HepG2 (cell line): ENCODE results near the gene NRL. TPM values are rescaled to one million over a fixed set of nuclear protein-coding genes. Genes with fewer than 3 reads are reported as not detected.

Experiments used
- ATF7-NPFF ChIP-seq: sonication (generic); formaldehyde crosslinking; IDR thresholded peaks from 2 replicates; pipeline ENCODE4 v1.8.1; 2023; ENCODE audit warnings: mild to moderate bottlenecking, low read depth, missing genetic modification reagents, moderate library complexity
- BCL6 ChIP-seq: IDR thresholded peaks from 2 replicates; pipeline ENCODE4 v1.6.1; 2016; ENCODE audit warnings: missing genetic modification reagents, missing compliant biosample characterization
- BRCA1 ChIP-seq: sonication (generic); formaldehyde crosslinking; IDR thresholded peaks from 2 replicates; pipeline ENCODE4 v1.4.0; 2020; ENCODE audit warnings: missing genetic modification reagents
- GLMP ChIP-seq: sonication (generic); formaldehyde crosslinking; IDR thresholded peaks from 2 replicates; pipeline ENCODE4 v1.9.0; 2021; ENCODE audit warnings: missing genetic modification reagents, mild to moderate bottlenecking, borderline replicate concordance
- HBP1 ChIP-seq: IDR thresholded peaks from 2 replicates; pipeline ENCODE4 v1.6.1; 2016; ENCODE audit warnings: low read depth, control low read depth
- HIVEP1 ChIP-seq: sonication (generic); formaldehyde crosslinking; IDR thresholded peaks from 2 replicates; pipeline ENCODE4 v1.4.0; 2020; ENCODE audit warnings: mild to moderate bottlenecking, missing genetic modification reagents
- HNRNPL ChIP-seq: fragments of 200-400 bp; formaldehyde crosslinking; IDR thresholded peaks from 2 replicates; pipeline ENCODE4 v1.6.1; 2017; ENCODE audit warnings: mild to moderate bottlenecking, low read depth, low read length
- HOXA5 ChIP-seq: sonication (generic); formaldehyde crosslinking; IDR thresholded peaks from 2 replicates; pipeline ENCODE4 v1.4.0; 2020; ENCODE audit warnings: missing genetic modification reagents
- KDM5A ChIP-seq: fragments of 200-600 bp; sonication (generic); IDR thresholded peaks from 2 replicates; pipeline ENCODE4 v1.7.0; 2018; ENCODE audit warnings: antibody characterized with exemption, mild to moderate bottlenecking, low read length, borderline replicate concordance
- KLF13 ChIP-seq: sonication (generic); formaldehyde crosslinking; IDR thresholded peaks from 2 replicates; pipeline ENCODE4 v1.4.0; 2020; ENCODE audit warnings: mild to moderate bottlenecking, missing genetic modification reagents
- PAF1 ChIP-seq: IDR thresholded peaks from 2 replicates; pipeline ENCODE4 v1.6.1; 2016; ENCODE audit warnings: missing genetic modification reagents, missing compliant biosample characterization
- POLR2A ChIP-seq, 2 experiments: IDR thresholded peaks; 2 replicates each; pipeline ENCODE4 v1.6.1; 2011; ENCODE audit warnings: low read depth in 2 of 2, low read length in 2 of 2, mild to moderate bottlenecking in 1 of 2, moderate library complexity in 1 of 2; ENCODE audit not compliant: insufficient read depth in 1 of 2
- THAP11 ChIP-seq: IDR thresholded peaks from 2 replicates; pipeline ENCODE4 v1.6.1; 2016; ENCODE audit warnings: missing biosample characterization, missing genetic modification reagents
- ZBTB8A ChIP-seq: sonication (generic); formaldehyde crosslinking; IDR thresholded peaks from 2 replicates; pipeline ENCODE4 v1.4.0; 2020; ENCODE audit warnings: mild to moderate bottlenecking, low read depth, missing genetic modification reagents, borderline replicate concordance
- ZNF20 ChIP-seq: sonication (generic); formaldehyde crosslinking; IDR thresholded peaks from 2 replicates; pipeline ENCODE4 v1.4.0; 2020; ENCODE audit warnings: mild to moderate bottlenecking, moderate library complexity, missing genetic modification reagents
- ZNF230 ChIP-seq: sonication (generic); formaldehyde crosslinking; IDR thresholded peaks from 2 replicates; pipeline ENCODE4 v1.4.0; 2020; ENCODE audit warnings: mild to moderate bottlenecking, missing genetic modification reagents
- ZNF460 ChIP-seq: sonication (generic); formaldehyde crosslinking; IDR thresholded peaks from 2 replicates; pipeline ENCODE4 v1.5.1; 2020; ENCODE audit warnings: missing genetic modification reagents, mild to moderate bottlenecking, borderline replicate concordance
- ZNF552 ChIP-seq: sonication (generic); formaldehyde crosslinking; IDR thresholded peaks from 2 replicates; pipeline ENCODE4 v1.9.0; 2022; ENCODE audit warnings: missing genetic modification reagents, mild to moderate bottlenecking, borderline replicate concordance
- ZNF570 ChIP-seq: sonication (generic); formaldehyde crosslinking; IDR thresholded peaks from 2 replicates; pipeline ENCODE4 v1.4.0; 2020; ENCODE audit warnings: mild to moderate bottlenecking, missing genetic modification reagents, borderline replicate concordance
- ZNF598 ChIP-seq: sonication (generic); formaldehyde crosslinking; IDR thresholded peaks from 2 replicates; pipeline ENCODE4 v1.5.1; 2020; ENCODE audit warnings: mild to moderate bottlenecking, missing genetic modification reagents, borderline replicate concordance
- ZNF775 ChIP-seq: sonication (generic); formaldehyde crosslinking; IDR thresholded peaks from 2 replicates; pipeline ENCODE4 v1.4.0; 2020; ENCODE audit warnings: missing genetic modification reagents, mild to moderate bottlenecking, moderate library complexity, borderline replicate concordance
- ZNF781 ChIP-seq: sonication (generic); formaldehyde crosslinking; IDR thresholded peaks from 2 replicates; pipeline ENCODE4 v1.5.1; 2020; ENCODE audit warnings: borderline replicate concordance, mild to moderate bottlenecking, missing genetic modification reagents; ENCODE audit errors: not compliant biosample characterization
- ZNF784 ChIP-seq: sonication (generic); formaldehyde crosslinking; IDR thresholded peaks from 2 replicates; pipeline ENCODE4 v1.5.1; 2020; ENCODE audit warnings: missing genetic modification reagents, mild to moderate bottlenecking, borderline replicate concordance
- ZZZ3 ChIP-seq: sonication (generic); formaldehyde crosslinking; IDR thresholded peaks from 2 replicates; pipeline ENCODE4 v1.4.0; 2020; ENCODE audit warnings: missing genetic modification reagents, mild to moderate bottlenecking, borderline replicate concordance
- polyA plus RNA-seq, 8 experiments: library from polyadenylated mRNA; depleted of rRNA in 3 of 8; stranded (reverse) in 7 of 8; unstranded in 1 of 8; fragments of >200 nt; fragmentation: Illumina TruSeq in 4 of 8; extraction: Trizol in 4 of 8; gene quantifications; 2 replicates each; pipeline versions ENCODE4 v1.2.1 to v1.2.3, GENCODE V29; 2011 to 2016; ENCODE audit warnings: low read depth in 4 of 8, missing spikeins in 1 of 8, mixed read lengths in 1 of 8; ENCODE audit not compliant: insufficient read depth in 1 of 8
- total RNA-seq, 5 experiments: library from RNA; depleted of rRNA; stranded (reverse); fragments of >200 nt; fragmentation: Illumina TruSeq; extraction: Trizol; gene quantifications; 2 replicates each; pipeline ENCODE4 v1.2.3, GENCODE V29; 2016; ENCODE audit warnings: low read depth in 1 of 5

The NRL gene
- total and polyA plus RNA-seq, 2 of the 13 experiments (the other 11 are each of a cell fraction or from before 2014, with no cell fraction given) = 2.5 to 4.7 TPM

GRCh38 chr14:24130717-24131548, 16.2 kb upstream of the NRL start (continued):
- TF ChIP-seq ZBTB8A (CRISPR knock-in tag) (no peak), BRCA1 (CRISPR knock-in tag) (no peak), ZNF552 (CRISPR knock-in tag) (no peak), POLR2A (IDR thresholded peaks at IDR 0.05; ENCODE audit: insufficient read depth in 1 of 2, low read depth in 2 of 2, low read length in 2 of 2) (no peak), BCL6 (peak; percentile 47; the same call in 1 of the 2 replicates), KLF13 (CRISPR knock-in tag) (no peak; the same call in 1 of the 2 replicates), ZNF230 (CRISPR knock-in tag) (no peak), ZNF460 (CRISPR knock-in tag) (no peak), PAF1 (CRISPR knock-in tag) (no peak), THAP11 (peak; percentile 29; the same call in 1 of the 2 replicates), ZNF784 (CRISPR knock-in tag) (no peak), GLMP (CRISPR knock-in tag) (no peak), HIVEP1 (CRISPR knock-in tag) (no peak; the same call in 1 of the 2 replicates), HOXA5 (CRISPR knock-in tag) (no peak), ZNF598 (CRISPR knock-in tag) (peak; percentile 50; the same call in 1 of the 2 replicates), KDM5A (no peak), ATF7-NPFF (0 out of 2 replicates have a peak, but pooled peaks have one; percentile 37), ZZZ3 (no peak), HNRNPL (no peak), ZNF570 (CRISPR knock-in tag) (no peak), HBP1 (no peak), ZNF775 (CRISPR knock-in tag) (no peak), ZNF20 (CRISPR knock-in tag) (no peak), ZNF781 (CRISPR knock-in tag) (peak; percentile 37)
